ENCODE measurements around the gene KLHDC3.
"Not testable (repeated sequence)": the region's sequence is repeated elsewhere in the genome, so short reads cannot be mapped to it uniquely, and the experiment has no call there.

KLHDC3 gene

DNA sequence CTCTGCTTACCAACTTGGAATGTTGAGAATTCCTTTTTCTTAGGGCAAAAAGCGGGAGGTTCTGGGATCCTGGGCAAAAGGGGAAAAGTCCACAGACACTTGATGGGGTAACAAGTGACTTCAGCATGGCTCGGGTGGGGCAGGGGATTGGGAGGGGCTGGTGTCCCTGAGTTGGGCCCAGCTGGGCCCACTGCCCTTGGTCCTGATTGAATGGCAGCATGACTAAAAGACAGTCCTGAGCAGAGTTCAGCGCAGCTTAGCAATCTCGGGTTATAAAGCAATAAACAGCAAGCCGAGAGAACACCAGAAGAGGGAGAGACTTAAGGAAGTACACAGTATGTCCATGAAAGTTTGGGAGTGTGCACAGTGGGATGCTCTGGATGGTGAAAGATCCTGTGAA, 24.1 kb upstream of the KLHDC3 start:
- no peak for DNase-seq

DNA sequence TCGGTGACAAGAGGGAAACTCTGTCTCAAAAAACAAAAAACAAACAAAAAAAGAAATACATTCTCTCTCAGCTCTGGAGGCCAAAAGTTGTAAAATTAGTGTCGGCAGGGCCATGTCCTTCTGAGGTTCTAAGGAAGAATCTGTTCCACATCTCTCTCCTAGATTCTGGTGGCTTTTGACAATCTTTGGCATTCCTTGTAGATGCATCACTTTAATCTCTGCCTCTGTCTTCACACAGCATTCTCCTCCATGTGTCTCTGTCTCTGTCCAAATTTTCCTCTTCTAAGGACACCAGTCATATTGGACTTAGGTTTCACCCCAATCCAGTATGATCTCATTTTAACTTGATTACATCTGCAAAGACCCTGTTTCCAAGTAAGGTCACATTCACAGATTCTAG, 20.6 kb upstream of the KLHDC3 start:
- DNase-seq, result no peak

DNA sequence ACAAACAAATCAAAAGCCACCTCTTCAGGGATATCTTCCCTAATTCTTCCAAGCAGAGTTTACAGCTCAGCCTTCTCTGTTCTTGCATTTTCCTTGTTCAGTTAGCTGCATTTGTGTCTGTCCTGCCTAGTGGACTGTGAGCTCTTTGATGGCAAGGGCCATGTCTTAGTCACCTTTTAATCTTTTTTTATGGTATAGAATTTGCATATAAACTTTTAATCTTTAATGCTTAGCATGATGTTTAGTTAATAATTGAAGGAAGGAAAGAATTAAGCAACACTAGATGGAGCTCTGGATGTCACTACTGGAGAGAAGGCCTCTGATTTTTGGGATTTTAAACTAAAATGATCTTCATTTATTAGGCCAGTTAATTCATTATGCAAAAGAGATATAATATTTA, 17.5 kb upstream of the KLHDC3 start:
- no peak for DNase-seq

DNA sequence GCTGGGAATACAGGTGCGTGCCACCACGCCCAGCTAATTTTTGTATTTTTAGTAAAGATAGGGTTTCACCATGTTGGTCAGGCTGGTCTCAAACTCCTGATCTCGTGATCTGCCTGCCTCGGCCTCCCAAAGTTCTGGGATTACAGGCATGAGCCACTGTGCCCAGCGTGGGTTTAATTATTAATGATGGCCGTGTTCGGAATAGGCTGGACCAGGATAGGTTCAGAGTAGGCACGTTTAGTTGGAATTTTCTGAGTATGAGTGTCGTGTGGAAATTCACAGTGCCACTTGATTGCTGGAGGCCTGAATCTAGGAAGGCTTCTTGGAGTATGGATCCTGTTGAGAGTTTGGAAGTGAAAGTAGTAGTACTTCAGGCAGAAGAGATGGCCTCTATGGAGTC, 15.8 kb upstream of the KLHDC3 start:
- DNase-seq, result not testable (repeated sequence)

DNA sequence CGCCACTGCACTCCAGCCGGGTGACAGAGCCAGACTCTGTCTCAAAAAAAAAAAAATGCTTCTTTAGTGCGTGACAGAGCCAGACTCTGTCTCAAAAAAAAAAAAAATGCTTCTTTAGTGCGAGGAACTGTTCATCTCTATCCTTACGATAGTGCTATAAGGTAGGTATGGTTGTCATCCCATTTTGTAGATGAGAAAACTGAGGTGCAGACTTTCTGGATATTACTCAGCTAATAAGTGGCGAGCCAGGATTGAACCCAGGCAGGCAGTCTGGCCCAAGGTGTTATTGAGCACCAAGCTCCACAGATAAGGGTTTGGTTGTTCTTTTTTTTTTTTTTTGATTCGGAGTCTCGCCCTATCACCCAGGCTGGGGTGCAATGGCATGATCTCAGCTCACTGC, 12.2 kb upstream of the KLHDC3 start:
- no peak for DNase-seq

DNA sequence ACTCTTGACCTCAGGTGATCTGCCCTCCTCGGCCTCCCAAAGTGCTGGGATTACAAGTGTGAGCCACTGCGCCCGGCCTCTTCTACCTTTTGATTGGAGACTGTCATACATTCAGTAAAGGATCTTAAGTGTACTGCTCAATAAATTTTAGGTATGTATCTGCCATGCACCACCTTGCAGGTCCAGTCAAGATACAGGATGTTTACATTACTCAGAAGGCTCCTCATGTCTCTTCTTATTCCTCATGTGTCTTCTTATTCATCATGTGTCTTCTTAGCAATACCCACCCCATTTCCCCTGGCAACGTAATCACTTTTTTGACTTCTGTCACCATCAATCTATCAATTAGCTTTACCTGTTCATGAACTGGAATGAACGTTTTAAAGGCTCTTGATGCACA, 8.2 kb upstream of the KLHDC3 start:
- DNase-seq, result no peak

DNA sequence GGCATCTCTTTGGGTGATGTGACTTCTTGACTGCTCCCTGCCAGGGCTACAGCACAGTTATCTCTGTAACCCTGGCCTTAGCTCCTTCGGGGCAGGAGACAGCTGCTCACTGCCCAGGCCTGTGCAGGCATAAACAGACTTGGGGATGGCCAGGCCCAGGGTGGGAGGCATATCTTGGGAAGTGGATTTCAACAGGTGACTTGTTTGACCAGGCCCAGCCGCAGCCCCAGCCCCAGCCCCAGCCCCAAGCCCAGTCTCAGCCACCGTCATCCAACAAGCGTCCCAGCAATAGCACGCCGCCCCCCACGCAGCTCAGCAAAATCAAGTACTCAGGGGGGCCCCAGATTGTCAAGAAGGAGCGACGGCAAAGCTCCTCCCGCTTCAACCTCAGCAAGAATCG, 7.8 kb upstream of the KLHDC3 start:
- DNase-seq, result no peak

DNA sequence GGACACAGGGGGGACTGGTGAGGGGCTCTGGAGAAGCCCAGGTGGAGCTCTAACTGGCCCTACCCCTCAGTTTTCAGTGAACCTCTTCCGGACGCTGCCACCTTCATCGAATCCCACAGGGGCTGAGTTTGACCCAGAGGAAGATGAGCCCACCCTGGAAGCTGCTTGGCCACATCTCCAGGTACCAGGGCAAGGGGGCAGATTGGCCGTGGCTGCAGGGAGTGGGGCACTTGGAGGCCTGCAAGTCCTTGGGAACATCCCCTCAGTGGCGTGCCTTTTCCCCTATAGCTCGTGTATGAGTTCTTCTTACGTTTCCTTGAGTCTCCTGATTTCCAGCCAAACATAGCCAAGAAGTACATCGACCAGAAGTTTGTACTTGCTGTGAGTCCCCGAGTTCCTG, 6.9 kb upstream of the KLHDC3 start:
- DNase-seq, result no peak

DNA sequence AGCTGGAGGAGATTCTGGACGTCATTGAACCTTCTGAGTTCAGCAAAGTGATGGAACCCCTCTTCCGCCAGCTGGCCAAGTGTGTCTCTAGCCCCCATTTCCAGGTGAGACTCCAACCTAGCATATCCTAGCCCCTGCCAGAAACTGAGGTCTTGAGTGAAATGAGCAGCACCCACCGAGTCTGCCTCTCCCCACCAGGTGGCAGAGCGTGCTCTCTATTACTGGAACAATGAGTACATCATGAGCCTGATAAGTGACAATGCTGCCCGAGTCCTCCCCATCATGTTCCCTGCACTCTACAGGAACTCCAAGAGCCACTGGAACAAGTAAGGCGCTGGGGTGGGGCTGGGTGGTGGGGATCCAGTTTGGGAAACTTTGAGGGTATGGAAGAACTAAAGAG, 4.9 kb upstream of the KLHDC3 start:
- DNase-seq, result peak; percentile 33

DNA sequence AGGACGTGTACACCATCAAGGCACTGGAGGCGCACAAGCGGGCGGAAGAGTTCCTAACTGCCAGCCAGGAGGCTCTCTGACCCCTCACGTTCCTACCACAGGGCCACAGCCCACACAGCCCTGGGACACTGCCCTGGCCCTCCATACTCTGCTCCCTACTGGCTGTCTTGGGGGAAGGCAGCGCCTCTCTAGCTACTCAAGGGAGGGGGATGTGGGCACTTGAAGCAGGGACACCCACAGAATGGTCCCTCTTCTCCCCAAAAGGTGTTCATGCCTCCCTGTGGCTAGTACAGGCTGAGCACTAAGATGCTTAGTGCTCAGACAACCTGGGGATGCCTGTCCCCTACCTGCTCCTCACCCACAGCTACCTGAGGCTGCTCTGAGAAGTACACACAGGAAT, 2.8 kb upstream of the KLHDC3 start:
- DNase-seq, result no peak

DNA sequence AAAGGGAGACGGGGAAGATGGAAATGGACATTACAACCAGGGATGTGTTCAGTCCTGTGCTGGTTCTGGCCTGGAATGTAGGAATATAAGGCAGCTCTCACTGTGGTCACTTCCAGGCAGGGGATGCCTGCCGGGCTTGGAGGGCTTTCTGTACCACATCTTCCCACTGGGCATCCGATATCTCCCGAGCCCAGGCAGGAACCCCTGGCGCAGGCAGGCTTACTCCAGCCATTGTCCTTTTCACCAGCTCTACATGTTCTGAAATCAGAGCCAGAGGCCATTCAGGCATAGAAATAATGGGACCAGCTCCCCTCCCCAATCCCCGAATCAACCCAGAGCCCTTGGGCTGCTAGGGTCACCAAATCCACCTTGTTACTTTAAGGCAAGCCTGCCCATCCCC, 1.7 kb upstream of the KLHDC3 start:
- DNase-seq, result no peak

DNA sequence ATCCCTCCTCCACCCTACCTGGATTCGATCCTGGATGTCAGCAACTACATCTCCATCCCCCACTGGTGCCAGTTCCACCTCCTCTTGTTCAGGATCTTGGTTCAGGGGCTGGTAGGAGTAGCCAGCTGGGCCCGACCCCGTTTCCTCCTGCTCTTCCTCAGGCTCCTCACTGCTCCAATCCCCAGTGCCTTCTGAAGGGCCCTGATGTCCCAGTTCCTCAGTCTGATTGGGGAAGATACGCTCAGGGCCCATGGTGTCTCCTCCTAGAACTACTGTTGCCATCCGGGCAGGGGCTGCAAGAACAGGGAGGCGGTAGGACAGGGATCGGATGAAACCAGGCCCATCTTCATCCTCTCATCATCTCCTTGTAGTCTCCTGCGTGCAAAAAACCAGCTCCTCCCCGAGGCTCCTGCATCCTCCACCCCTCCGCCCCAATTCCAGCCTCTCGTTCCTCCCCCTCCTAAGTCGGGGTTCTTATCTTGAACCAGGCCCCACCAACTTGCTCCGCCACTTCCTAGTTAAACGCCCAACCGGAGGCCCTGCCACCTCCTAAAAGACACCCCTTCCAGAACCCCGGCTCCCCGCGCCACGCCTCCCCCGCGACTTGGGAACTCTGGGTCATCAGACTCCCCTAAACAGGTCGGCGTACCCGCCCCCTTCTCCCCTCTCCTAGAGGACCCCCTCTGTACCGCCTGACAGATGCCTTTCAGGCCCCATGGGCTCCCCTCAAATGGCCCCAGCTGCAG, 779 bp upstream of the KLHDC3 start:
- DNase-seq, result peak; percentile 13

DNA sequence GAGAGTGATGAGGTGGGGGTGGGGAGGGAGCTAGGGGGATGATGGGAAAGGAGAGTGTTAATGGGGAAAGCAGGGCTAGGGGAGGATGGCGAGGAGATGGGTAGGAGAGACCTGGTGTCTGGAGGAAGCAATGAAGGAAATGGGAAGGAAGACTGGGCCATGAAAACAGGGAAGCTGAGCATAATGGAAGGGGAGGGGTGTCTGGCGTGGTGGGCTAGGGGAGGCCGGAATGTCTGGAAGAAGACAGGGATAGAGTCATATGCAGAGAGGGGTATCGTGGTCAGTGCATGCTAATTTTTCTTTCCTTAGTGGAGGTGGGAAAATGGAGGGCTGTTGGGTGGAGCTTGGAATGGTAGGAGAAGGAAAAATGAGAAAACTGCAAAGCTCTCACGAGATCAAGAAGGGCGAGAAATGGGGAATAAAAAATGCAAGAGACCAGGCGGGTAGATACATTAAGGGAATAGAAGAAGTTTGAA, 423 bp downstream of the KLHDC3 start:
- peak; percentile 33 for DNase-seq

DNA sequence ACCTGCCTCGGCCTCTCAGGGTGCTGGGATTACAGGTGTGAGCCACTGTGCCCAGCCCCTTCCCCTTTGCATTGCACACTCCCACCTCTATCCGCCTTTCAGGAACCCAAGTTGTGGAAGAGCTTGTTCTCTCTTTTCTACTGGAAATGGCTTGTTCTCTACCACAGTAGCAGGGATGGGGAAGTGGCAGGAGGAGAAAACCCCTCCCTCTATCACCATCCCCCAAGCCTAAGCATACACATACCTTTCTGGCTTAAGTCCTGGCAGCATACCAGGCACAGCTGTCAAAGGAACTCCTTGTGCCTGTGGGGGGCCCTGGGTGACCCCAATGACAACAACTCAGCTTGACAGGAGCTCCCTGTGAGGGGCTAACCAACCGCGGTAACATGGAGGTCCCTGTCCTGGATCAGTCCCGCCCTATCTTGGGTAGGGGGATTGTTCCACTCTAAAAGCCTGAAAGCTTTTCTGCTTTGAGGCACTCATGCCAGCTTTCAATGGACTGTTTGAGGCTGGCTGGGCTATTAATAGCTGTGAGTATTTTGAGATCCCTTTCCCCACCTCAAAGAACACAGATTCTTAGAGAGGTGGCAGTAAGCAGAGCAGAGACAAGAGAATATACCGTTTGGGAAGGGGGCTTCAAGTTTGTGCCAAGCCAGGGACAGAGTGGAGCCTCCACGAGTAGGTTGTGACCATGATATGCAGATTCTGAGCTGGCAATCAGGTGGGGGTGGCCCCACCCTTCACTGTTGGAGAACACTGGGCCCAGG, 2.3 kb downstream of the KLHDC3 start:
- no peak for DNase-seq

DNA sequence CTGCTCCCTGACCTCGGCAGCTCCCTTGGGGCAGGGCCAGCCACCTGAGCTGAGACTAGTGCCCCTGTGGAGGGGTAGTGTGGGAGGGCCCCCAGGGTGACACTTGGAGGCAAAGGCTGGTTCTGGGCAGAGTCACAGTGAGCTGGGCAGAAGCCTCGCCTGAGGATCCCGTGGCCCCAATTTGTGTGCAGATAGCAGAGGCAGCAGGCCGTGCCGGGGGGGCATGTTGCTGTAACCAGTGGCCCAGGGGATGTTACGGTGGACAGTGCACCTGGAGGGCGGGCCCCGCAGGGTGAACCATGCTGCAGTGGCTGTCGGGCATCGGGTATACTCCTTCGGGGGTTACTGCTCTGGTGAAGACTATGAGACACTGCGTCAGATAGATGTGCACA, 2.9 kb downstream of the KLHDC3 start:
- no peak for DNase-seq

DNA sequence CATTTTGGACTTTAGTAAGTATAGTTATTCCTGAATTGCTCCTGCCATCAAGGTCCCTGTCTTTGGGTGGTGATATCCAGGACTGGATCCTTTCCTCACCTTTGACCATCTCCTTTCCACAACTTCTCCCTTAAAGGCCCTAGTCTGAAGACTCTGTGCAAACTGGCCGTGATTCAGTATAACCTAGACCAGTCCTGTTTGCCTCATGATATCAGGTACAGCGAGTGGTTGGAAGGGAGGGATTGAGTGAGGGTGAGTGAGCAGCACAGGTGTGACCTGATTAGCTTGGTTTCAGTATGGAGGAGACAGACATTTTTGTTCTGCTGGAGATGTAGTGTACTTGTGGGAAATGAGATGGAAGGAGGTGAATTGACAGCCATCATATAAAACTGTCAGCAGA, 5.1 kb downstream of the KLHDC3 start:
- DNase-seq, result no peak

DNA sequence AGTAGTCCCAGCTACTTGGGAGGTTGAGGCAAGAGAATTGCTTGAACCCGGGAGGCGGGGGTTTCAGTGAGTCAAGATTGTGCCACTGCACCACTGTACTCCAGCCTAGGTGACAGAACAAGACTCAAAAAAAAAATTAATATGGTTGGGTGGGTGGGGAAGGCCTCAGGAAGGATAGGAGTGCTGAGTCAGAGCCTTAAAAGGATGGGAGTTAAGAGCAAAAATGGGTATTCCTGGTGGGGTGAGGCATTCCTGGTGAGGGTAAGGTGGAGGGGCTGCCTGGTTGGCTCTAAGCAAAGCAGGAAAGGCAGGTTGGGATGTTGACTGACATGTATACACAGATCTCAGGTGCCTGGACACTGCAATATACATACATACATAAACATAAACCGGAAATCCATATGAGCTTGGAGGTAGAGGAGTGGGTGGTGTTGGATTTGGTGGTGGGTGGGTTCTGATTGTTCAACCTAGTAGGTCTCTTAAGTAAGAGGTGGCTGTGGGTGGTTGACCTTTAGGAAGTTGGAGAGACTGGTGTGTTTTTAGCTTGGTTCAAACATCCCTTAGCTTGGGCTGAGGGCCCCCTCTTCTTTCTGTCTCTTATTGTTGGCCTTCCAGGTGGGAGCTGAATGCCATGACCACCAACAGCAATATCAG, 6.1 kb downstream of the KLHDC3 start:
- no peak for DNase-seq

DNA sequence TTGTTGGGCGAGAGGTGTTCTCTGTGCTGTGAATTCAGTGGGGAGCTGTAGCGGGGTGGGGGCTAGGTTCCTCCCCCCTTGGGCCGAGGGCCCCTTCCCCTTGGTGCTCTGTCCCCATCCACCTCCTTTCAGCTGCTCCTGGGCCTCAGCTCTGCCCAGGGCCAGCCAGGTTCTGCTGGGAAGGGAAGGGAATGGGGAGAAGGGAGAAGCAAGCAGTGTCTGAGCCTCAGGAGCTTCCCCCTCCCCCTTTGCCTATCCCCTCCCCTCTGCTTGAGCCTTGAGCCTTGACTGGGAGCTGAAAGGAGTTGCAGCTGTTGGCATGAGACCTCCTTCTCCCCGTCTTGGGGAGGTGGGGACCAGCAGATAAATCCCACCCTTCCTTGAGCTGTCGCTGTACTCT, 6.8 kb downstream of the KLHDC3 start:
- no peak for DNase-seq

DNA sequence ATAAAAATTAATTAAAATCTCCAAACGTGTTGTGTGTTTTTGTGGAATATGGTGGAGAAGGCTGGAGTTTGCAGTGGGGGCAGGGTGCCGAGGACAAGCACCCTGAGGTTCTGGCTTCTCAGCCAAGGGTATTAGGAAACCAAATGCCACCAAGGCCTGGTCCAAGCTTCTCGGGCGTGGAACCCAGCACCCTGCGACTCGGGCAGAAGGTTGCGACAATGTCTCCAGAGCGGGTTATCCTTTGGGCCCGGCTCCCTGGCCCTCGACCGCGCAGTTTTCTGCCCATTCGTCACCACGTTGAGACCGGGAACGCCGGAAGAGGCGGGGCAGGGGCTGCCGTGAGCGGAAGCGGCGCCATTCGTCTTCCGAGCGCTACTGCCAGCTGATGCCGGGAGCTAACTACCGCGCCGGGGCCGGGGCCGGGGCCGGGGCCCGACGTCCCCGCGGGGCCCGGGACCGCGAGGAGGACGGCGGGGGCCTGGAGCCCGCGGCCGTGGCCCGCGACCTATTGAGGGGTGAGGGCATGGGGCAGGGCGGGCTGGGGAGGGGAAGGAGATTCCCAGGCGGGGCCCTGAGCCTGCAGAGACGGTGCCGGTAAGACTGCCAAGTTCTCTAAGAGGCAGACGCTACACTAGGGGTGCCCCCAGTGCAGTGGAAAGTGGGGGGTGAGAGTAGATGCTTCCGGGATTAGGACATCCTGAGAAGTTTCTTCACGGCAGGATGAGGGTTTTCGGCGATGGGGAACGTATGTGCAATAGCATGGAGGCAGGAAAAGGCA, 7.4 kb downstream of the KLHDC3 start, which contains the start of gene RRP36:
RRP36 (plus strand) TSS at position 354 of the 778 bp plus-strand sequence; CDS start at position 386, 32 bp downstream.
- peak; percentile 71 for DNase-seq

DNA sequence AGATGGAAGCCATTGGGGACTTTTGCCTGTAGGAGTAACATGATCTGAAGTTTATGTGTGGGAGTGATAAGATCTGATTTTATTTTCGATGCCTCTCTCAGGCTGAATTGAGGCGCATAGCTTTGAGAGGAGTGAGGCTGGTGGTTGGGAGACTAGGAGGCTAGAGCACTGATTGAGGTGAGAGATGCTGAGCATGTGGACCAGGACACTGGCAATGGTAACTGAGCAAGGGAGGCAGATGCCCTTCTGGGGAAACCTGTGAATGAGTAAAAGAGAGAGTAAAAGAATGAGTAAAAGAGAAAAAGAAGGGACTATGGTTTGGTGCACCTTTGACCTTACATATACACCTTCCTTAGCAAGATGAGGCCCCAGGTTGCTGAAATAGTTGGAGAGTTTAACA, 10.4 kb downstream of the KLHDC3 start:
- DNase-seq, result no peak

DNA sequence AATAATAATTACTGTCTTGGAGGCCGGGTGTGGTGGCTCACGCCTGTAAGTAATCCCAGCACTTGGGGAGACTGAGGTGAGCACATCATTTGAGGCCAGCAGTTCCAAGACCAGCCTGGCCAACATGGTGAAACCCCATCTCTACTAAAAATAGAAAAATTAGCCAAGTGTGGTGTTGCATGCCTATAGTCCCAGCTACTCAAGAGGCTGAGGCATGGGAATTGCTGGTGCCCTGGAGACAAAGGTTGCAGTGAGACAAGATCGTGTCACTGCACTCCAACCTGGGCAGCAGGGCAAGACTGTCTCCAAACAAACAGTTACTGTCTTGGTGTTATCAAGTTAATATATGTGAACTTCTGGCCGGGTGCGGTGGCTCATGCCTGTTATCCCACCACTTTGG, 12.3 kb downstream of the KLHDC3 start:
- no peak for DNase-seq

DNA sequence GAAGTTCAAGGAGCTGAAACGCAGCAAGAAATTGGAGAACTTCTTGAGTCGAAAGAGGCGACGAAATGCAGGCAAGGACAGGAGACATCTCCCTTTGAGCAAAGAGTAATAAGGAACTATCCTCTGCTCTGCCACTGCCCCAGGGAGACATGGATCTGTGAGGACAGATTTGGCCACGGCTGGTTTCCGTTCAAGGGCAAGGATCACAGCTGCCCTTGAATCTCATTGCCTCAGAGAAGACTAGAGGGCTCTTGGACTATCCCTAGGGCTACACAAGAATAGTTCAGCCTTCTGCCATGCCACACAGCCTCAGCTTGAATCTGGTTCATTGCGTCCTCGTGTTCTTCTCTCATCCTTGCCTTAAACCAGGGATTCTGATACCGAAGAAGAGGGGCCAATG, 15.1 kb downstream of the KLHDC3 start:
- no peak for DNase-seq

DNA sequence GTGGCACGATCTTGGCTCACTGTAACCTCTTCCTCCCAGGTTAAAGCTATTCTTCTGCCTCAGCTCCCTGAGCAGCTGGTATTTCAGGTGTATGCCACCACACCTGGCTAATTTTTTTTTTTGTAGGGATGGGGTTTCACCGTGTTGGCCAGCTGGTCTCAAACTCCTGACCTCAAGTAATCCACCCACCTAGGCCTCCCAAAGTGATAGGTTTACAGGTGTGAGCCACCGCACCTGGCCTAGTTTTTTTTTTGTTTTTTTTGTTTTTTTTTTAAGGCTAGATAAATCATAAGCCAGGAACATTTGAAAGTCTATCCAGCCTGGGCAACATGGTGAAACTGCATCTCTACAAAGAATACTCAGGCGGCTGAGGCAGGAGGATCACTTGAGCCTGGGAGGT, 18.3 kb downstream of the KLHDC3 start:
- no peak for DNase-seq

Data from fibroblast of skin of scalp (primary cell).